WERI-Rb-1 (cell line): Measurements from ENCODE around the gene SHANK3.

ENCODE experiments used
- DNase-seq: peaks from one replicate; pipeline ENCODE4 v3.0.0-alpha.2; 2020
- H3K27ac ChIP-seq: fragments of 250-450 bp; sonication (Bioruptor Pico); 2 replicates; pipeline ENCODE4 v1.5.1; 2020; ENCODE audit warnings: mild to moderate bottlenecking, moderate library complexity
- H3K27me3 ChIP-seq: fragments of 250-450 bp; sonication (Bioruptor Pico); 2 replicates; pipeline ENCODE4 v1.5.1; 2021; ENCODE audit warnings: mild to moderate bottlenecking, low read depth, moderate library complexity; ENCODE audit not compliant: insufficient read depth, severe bottlenecking
- H3K36me3 ChIP-seq: fragments of 250-450 bp; sonication (Bioruptor Pico); 2 replicates; pipeline ENCODE4 v1.5.1; 2020; ENCODE audit warnings: mild to moderate bottlenecking, moderate library complexity
- H3K4me3 ChIP-seq: 2 replicates; pipeline ENCODE4 v1.5.1; 2011; ENCODE audit warnings: low read depth, mild to moderate bottlenecking, control low read depth, low read length
- H3K9me3 ChIP-seq: fragments of 250-450 bp; sonication (Bioruptor Pico); 2 replicates; pipeline ENCODE4 v1.5.1; 2021; ENCODE audit warnings: mild to moderate bottlenecking, moderate library complexity; ENCODE audit not compliant: severe bottlenecking
- CTCF ChIP-seq: IDR thresholded peaks from 2 replicates; pipeline ENCODE4 v1.5.1; 2011; ENCODE audit warnings: low read depth, mild to moderate bottlenecking, control low read depth, inconsistent platforms, low read length

SHANK3 gene

GRCh38 chr22:50676661-50677492 is 4.3 kb downstream of the SHANK3 start:
- Histone ChIP-seq H3K9me3 (no peaks in the 10 kb centered on the region), H3K27ac (no peak overlapping the region), H3K4me3 (no peak overlapping the region), H3K27me3 (peaks cover 3% of the 10 kb centered on the region), H3K36me3 (no peaks in the 10 kb centered on the region)
- no peak for DNase-seq
- no peak for TF ChIP-seq CTCF

- no peak overlapping the region for H3K27ac ChIP-seq
- H3K27me3 ChIP-seq: peaks cover 3% of the 10 kb centered on the region
- no peaks in the 10 kb centered on the region for H3K9me3 ChIP-seq
- no peak for TF ChIP-seq CTCF
- DNase-seq: peak; percentile 2
- no peaks in the 10 kb centered on the region for H3K36me3 ChIP-seq
- H3K4me3 ChIP-seq: no peak overlapping the region
Measured at GRCh38 chr22:50677493-50678217, 5.0 kb downstream of the SHANK3 start.

DNA sequence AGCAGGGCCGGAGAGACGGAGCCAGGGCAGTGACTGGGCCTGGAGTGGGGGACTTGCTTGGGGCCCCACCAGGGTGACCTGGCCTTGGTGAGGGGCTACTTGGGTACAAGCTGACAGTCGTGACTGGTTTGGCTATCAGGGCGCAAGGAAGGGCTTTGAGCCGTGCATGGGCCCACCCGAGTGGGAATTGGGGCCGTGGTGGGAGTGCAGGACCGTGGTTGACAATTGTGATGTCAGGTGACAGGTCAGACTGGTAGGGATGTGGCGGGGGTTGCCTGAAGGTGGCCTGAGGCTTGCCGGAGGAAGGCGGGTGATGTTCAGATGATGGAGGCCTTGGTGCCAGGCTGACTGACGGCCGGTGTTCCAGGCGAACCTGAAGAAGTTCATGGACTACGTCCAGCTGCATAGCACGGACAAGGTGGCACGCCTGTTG is 5.6 kb downstream of the SHANK3 start:
- no peak for DNase-seq
- Histone ChIP-seq H3K27me3 (peaks cover 3% of the 10 kb centered on the region), H3K27ac (no peak overlapping the region), H3K36me3 (no peaks in the 10 kb centered on the region), H3K9me3 (no peaks in the 10 kb centered on the region), H3K4me3 (no peak overlapping the region)
- no peak for TF ChIP-seq CTCF

DNA sequence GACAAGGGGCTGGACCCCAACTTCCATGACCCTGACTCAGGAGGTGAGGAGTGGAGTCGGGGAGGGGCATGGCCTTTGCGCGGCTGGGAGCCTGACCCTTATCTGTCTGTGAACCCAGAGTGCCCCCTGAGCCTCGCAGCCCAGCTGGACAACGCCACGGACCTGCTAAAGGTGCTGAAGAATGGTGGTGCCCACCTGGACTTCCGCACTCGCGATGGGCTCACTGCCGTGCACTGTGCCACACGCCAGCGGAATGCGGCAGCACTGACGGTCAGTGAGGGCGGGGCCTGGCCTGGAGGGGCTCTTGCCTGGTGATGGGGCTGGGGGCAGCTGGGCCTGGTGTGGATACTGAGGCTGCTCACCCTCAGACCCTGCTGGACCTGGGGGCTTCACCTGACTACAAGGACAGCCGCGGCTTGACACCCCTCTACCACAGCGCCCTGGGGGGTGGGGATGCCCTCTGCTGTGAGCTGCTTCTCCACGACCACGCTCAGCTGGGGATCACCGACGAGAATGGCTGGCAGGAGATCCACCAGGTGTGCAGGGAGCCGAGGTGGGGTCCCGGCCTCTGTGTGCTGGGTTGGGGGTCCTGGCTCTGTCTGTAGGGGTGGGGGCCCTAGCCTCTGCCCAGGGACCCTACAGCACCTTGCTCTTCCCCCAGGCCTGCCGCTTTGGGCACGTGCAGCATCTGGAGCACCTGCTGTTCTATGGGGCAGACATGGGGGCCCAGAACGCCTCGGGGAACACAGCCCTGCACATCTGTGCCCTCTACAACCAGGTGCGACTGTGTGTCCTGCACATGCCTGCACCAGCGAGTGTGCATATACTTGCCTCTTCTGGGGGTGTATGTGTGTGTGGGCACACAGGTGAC is 6.3 kb downstream of the SHANK3 start:
- Histone ChIP-seq H3K4me3 (no peak overlapping the region), H3K36me3 (no peaks in the 10 kb centered on the region), H3K9me3 (no peaks in the 10 kb centered on the region), H3K27me3 (peaks cover 3% of the 10 kb centered on the region), H3K27ac (no peak overlapping the region)
- DNase-seq: peak; percentile 3
- no peak for TF ChIP-seq CTCF

DNA sequence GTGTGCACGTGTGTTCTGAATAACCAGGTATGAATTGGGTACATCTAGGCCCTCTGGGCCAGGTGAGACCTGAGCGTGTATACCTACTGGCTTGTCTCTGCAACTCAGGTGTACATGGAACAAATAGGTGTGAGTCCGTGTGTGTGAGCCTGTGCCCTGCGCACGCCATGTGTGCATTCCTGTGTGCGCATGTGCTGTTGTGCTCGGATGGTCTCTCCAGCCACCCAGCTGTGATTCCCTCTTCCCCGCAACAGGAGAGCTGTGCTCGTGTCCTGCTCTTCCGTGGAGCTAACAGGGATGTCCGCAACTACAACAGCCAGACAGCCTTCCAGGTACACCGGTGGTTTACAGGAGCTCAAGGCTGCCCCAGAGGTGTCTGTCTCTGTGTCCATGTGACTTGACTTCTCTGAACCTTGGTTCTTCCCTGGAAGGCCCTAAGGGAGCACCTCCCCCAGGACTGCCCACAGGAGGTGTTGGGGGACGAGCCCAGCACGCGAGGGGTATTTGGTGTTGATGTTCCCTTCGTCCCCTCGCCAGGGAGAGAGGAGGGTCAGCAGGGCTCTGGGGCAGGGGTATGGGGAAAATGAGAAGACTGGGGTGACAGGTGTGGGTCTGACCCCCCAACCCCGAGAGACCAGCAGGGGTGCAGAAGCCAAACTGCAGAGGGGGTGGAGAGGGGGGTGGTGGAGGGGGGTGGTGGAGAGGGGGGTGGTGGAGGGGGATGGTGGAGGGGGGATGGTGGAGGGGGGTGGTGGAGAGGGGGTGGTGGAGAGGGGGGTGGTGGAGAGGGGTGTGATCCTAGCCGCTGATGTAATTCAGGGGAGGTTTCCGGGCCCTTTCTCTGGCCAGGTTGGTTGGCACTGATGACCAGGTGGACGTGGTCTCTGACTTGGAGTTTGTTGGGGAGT is 10.7 kb downstream of the SHANK3 start:
- Histone ChIP-seq H3K4me3 (no peak overlapping the region), H3K27ac (no peak overlapping the region), H3K9me3 (no peaks in the 10 kb centered on the region), H3K27me3 (no peaks in the 10 kb centered on the region), H3K36me3 (no peaks in the 10 kb centered on the region)
- TF ChIP-seq CTCF: no peak
- DNase-seq: peak; percentile 4
